LNCaP clone FGC (cell line): ENCODE results near the gene MVD.
A peak's percentile ranks its signal among the peaks of the same experiment; 100 is the strongest.

Experiments used
- DNase-seq: peaks from one replicate; pipeline ENCODE4 v3.0.0-alpha.2; 2011; ENCODE audit warnings: low read depth
- H3K4me3 ChIP-seq: 2 replicates; pipeline ENCODE4 v1.5.1; 2011; ENCODE audit warnings: mild to moderate bottlenecking, low read depth, low read length, control low read depth
- TF ChIP-seq, protein P1 (sequence below): IDR thresholded peaks from 2 replicates; pipeline ENCODE4 v1.5.1; 2012; ENCODE audit warnings: mild to moderate bottlenecking; ENCODE audit not compliant: control insufficient read depth, insufficient read depth; ENCODE audit errors: extremely low read depth

The MVD gene

DNA sequence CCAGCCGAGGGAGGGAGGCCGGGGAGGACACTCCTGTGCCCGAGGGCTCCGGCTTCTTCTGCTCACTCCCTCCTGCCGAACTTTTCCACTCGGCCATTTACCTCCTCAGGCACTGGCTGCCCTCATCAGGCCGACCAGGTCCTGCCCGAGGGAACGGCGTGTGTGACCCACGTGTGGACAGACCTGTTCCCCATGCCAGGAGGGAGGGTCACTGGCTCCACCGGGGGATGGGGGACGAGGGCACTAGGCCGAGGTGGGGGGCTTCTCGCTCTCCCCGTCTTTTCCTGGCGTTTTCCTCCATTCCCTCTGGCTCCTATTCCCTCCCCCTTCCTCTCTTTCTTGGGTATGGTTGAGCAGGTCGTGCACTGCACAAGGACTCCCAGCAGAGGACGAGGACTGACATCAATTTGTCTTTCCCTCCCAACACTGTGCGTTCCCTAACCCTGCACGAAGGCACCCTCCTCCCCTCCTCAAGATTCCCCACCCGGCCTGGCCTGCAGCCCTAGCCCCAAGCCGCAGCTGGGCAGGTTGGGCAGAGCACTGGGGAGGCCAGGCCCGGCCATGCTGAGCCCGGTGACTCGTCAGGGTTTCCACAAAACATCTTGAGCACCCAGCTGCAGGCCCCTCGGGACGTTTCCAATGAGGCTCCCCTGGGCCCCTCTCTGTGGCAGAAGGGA lies 27.8 kb downstream of the MVD start:
- no peak overlapping the region for H3K4me3 ChIP-seq
- DNase-seq = no peak
- TF ChIP-seq, protein P1, sequence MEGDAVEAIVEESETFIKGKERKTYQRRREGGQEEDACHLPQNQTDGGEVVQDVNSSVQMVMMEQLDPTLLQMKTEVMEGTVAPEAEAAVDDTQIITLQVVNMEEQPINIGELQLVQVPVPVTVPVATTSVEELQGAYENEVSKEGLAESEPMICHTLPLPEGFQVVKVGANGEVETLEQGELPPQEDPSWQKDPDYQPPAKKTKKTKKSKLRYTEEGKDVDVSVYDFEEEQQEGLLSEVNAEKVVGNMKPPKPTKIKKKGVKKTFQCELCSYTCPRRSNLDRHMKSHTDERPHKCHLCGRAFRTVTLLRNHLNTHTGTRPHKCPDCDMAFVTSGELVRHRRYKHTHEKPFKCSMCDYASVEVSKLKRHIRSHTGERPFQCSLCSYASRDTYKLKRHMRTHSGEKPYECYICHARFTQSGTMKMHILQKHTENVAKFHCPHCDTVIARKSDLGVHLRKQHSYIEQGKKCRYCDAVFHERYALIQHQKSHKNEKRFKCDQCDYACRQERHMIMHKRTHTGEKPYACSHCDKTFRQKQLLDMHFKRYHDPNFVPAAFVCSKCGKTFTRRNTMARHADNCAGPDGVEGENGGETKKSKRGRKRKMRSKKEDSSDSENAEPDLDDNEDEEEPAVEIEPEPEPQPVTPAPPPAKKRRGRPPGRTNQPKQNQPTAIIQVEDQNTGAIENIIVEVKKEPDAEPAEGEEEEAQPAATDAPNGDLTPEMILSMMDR = no peak

DNA sequence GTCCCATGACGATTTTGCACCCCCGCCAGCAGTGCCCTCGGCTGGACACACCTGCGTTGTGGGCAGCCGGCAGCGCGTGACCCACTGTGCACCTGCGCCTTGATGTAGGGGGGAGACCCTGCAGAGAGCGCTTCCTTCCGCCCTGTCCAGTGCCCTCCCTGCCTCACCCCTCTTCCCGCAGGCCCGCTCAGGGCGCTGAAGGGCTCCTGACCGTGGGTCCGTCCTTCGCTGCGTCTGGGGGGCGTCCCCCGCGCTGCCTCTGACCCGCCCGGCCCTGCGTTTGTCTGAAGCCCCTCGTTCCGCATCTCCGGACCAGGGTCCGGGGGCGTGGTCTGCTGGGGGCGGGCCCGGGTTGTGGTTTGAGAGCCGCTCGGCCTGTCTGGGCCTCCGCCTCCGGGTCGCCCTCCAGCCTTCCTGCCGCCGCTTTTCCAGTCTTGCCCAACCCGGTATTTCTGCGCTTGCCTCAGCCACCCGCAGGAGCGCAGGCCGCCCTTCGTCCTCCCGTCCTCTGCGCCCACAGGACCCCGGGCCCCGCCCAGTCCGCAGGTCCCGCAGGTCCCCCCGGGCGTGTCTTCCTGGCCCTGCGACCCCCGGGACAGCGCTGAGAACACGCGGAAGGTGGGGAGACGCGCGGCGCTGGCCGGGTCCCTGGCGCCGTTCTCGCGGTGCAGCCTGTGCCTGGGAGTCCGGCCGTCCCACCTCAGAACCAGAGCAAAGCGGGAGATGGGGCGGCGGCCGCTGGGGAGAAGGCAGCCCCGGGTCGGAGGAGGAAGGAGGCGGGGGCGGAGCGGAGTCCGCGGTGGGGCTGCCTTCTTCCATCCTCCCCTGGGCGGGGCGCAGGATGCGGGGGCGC lies 28.5 kb downstream of the MVD start:
- H3K4me3 ChIP-seq = no peak overlapping the region
- TF ChIP-seq, protein P1 = no peak
- no peak for DNase-seq

GRCh38 chr16:88633684-88634140 lies 29.2 kb downstream of the MVD start:
- TF ChIP-seq, protein P1 = peak; percentile 31; the same call in 1 of the 2 replicates
- DNase-seq = no peak
- H3K4me3 ChIP-seq = no peak overlapping the region

- no peak overlapping the region for H3K4me3 ChIP-seq
- TF ChIP-seq, protein P1 = no peak
- no peak for DNase-seq
Measured at GRCh38 chr16:88632587-88632930, 30.3 kb downstream of the MVD start.

DNA sequence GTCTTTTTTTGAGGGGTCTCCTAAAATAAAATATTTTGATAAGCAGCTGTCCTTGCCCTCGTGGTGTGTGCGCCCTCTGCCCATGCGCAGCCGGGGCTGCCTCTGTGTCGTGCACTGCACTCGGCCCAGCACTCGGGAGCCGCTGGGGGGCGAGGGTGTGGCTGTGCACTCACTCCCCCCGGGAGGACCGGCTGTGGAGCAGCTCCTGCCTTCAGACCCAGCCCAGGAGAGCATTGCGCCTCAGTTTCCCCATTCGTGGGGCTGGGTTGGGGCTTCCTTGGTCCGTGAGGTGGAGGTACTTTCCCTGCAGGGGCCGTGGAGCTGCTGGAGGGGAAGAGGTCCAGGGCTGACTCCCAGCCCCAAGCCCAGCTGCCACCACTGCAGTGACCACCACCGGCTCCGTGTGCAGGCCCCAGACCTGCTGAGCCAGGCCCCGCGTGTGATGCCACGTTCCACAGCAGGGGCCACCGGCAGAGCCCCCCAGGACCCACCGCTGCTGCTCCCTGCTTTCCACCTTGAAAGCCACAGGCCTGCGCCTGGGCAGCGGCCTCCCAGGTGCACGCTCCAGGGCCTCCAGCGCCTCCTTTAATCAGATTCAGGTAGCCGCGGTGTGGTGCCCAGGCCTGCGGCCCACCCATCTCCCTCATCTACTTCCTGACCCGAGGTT lies 30.8 kb downstream of the MVD start:
- H3K4me3 ChIP-seq = no peak overlapping the region
- TF ChIP-seq, protein P1 = no peak
- no peak for DNase-seq

DNA sequence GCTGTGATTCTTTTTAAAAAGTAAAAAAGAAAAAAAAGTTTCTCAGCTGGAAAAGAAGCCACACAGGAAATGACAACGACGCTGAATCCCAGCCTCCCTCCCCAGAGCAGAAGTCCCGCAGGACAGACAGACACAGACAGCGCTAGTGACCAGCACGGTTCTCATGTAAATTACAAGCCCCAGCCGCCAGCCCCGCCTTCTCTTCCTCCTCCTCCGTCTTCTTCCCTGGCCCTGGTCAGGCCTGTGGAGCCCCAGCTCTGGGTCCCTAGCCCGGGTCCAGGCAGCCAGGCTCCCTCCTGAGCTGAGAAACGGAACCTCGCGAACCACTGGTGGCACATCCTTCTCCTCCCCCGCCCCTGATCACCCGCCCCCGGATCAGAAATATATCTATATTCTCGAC lies 31.5 kb downstream of the MVD start:
- no peak for DNase-seq
- no peak overlapping the region for H3K4me3 ChIP-seq
- TF ChIP-seq, protein P1 = no peak
